Lung (tissue), 12 donors: Measurements from ENCODE around the gene ALK. TPM values are rescaled to one million over a fixed set of nuclear protein-coding genes. Genes with fewer than 3 reads are reported as not detected.

Source experiments
- ATAC-seq: fragments of 200-7000 bp; cut with Tn5 transposase; one replicate; pipeline ENCODE4 v1.9.1; 2020; ENCODE audit warnings: moderate number of reproducible peaks; ENCODE audit not compliant: insufficient read depth, low FRiP score
- DNase-seq, 3 donors: peaks; one replicate each; pipeline ENCODE4 v3.0.0-alpha.2; 2013 to 2017
- H3K27ac ChIP-seq, 2 donors: one replicate each; pipeline ENCODE4 v1.5.1; 2013; ENCODE audit warnings: mild to moderate bottlenecking in 2 of 2, moderate library complexity in 2 of 2, control low read depth in 1 of 2, inconsistent platforms in 1 of 2, low read depth in 1 of 2, low read length in 1 of 2
- H3K27me3 ChIP-seq, 3 donors: one replicate each; pipeline ENCODE4 v1.5.1; 2013; ENCODE audit warnings: low read length in 2 of 3; ENCODE audit not compliant: control insufficient read depth in 3 of 3, insufficient read depth in 3 of 3
- H3K36me3 ChIP-seq, 4 donors: one replicate each; pipeline ENCODE4 v1.5.1; 2013; ENCODE audit warnings: low read length in 4 of 4, mild to moderate bottlenecking in 1 of 4, moderate library complexity in 1 of 4; ENCODE audit not compliant: control insufficient read depth in 4 of 4, insufficient read depth in 4 of 4
- H3K4me1 ChIP-seq, 5 donors: one replicate each; pipeline ENCODE4 v1.5.1; 2013; ENCODE audit warnings: low read length in 5 of 5, mild to moderate bottlenecking in 2 of 5, moderate library complexity in 1 of 5; ENCODE audit not compliant: control insufficient read depth in 5 of 5, insufficient read depth in 5 of 5
- H3K4me3 ChIP-seq: one replicate; pipeline ENCODE4 v1.5.1; 2013; ENCODE audit warnings: mild to moderate bottlenecking, control low read depth, moderate library complexity
- H3K9ac ChIP-seq, 2 donors: one replicate each; pipeline ENCODE4 v1.5.1; 2013; ENCODE audit warnings: low read length in 2 of 2, control low read depth in 1 of 2; ENCODE audit not compliant: insufficient read depth in 1 of 2
- H3K9me3 ChIP-seq, 4 donors: one replicate each; pipeline ENCODE4 v1.5.1; 2013; ENCODE audit warnings: low read length in 3 of 4, mild to moderate bottlenecking in 1 of 4, moderate library complexity in 1 of 4; ENCODE audit not compliant: control insufficient read depth in 4 of 4, insufficient read depth in 3 of 4
- WGBS, 2 donors: extraction: QIAGEN DNeasy Blood & Tissue Kit; methylation state at CpG; one replicate each; pipeline ENCODE4 v1.1.7; 2013; 5-methylcytosine and 5-hydroxymethylcytosine counted together
- polyA plus RNA-seq, 2 donors: library from polyadenylated mRNA; stranded (reverse); fragments of 200-250 nt; gene quantifications; one replicate each; pipeline ENCODE4 v1.2.1, GENCODE V29; 2013
- total RNA-seq, 2 donors: library from RNA; depleted of rRNA in 1 of 2; stranded (reverse); fragments of >200 nt in 1 of 2; gene quantifications; one replicate each; pipeline ENCODE4 v1.2.1, GENCODE V29; 2014 to 2021
- TF ChIP-seq, protein P1 (sequence below): IDR thresholded peaks from 2 replicates; pipeline ENCODE4 v1.5.1; 2012; ENCODE audit warnings: mild to moderate bottlenecking; ENCODE audit errors: control extremely low read depth, extremely low read depth
- donor health status: control.
- donor health status: control.
- donor health status: Bipolar disorder and iron deficiency.
- donor health status: healthy.
- donor health status: DM: yes; HTN: yes; CAD: no.

Gene ALK
- total and polyA plus RNA-seq, 4 donors, result 0.09 to 0.25 (median 0.10) TPM; not detected in 1

DNA sequence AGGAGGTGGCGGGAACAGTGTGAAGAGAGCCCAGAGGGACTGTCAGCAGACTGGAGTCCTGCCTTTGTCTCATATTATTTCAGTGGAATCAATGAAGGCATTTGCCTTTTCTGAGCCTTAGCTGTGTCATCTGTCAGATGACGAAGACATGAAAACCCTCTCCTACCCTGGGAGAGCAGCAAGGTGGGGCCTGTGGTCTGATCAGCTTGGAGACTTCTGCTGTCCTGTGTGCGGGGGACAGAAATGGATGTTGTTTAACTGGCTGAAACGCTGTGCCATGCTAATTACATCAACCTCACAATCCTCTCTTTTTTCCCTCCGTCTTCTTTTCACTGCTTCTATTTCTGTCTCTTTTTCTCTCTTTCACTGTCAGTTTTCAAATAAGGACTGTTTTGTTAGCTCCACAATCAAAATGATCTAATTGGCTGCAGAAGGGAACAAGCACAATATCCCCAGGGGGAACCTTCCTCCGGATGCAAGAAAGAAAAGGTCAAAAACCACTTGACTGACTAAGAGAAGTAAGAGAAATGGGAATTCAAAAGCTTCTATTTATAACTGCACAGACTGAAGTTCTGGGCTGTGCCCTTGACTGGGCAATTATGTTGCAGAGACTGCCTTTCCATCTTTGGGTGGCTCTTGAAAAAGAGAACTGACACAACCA lies 466.1 kb downstream of the ALK start:
- 62 to 69% methylated on average over 6 of the region's 6 CpGs for WGBS, 2 donors
- DNase-seq (no peak), ATAC-seq (no peak)
- no peaks in the 10 kb centered on the region for H3K36me3 ChIP-seq
- TF ChIP-seq, protein P1, sequence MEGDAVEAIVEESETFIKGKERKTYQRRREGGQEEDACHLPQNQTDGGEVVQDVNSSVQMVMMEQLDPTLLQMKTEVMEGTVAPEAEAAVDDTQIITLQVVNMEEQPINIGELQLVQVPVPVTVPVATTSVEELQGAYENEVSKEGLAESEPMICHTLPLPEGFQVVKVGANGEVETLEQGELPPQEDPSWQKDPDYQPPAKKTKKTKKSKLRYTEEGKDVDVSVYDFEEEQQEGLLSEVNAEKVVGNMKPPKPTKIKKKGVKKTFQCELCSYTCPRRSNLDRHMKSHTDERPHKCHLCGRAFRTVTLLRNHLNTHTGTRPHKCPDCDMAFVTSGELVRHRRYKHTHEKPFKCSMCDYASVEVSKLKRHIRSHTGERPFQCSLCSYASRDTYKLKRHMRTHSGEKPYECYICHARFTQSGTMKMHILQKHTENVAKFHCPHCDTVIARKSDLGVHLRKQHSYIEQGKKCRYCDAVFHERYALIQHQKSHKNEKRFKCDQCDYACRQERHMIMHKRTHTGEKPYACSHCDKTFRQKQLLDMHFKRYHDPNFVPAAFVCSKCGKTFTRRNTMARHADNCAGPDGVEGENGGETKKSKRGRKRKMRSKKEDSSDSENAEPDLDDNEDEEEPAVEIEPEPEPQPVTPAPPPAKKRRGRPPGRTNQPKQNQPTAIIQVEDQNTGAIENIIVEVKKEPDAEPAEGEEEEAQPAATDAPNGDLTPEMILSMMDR, result no peak
- H3K27me3 ChIP-seq, result no peaks in the 10 kb centered on the region
- H3K4me3 ChIP-seq, result no peak overlapping the region
- no peak overlapping the region for H3K27ac ChIP-seq
- H3K9ac ChIP-seq, result no peak overlapping the region
- peaks cover 0 to 5% (median 0%) of the 10 kb centered on the region in 5 donors for H3K4me1 ChIP-seq
- H3K9me3 ChIP-seq, result no peaks in the 10 kb centered on the region

DNA sequence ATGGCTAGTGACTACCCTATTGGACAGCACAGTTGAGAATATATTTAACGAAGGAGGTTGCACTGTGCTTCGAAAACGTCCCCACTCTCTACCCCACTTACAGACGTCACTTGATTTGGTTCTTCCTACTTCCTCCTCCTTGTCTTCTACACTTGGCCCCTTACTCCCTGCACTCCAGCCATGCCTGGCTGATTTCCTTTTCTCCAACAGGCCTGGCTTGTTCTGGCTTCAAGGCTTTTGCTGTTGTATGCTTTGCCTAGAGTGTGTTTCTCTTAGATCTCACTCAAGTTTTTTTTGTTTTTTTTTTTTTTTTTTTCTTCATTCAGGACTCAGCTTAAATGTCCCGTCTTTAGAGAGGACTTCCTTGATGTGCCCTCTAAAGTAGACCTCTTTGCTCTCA lies 469.4 kb downstream of the ALK start:
- no peak overlapping the region for H3K9ac ChIP-seq
- WGBS, 2 donors, result 70 to 76% methylated on average over 5 of the region's 5 CpGs

DNA sequence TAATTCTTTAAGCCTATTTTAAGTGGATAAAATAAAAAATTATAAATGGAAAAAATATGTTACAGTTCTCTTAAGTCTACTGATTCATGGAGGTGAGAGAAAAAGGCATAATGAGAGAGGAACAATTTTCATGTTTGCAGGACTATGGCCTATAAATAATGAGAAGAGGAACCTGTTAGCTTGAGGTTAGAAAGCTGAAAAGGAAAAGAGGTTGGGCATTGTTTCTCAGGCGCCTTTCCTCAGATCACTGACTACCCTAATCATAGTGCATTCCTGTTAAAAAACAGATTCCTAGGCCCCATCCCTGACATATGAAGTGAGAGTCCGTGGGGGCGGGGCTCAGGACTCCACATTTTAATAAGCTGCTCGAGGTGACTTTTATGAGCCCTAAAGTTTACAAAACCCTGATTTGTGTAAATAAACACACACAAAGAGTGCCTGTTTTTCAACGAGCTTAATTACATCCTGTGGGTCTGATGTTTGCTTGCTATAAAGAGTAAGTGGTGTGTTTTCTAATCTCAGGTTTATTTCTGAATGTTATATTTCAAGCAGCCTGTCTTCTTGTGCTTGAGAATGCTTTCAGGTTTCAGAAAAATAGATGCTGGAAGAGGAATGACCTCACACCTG lies 470.7 kb downstream of the ALK start:
- WGBS, 2 donors, result 26 to 34% methylated on average over 5 of the region's 5 CpGs
- Histone ChIP-seq H3K4me3 (no peak overlapping the region), H3K36me3 (no peaks in the 10 kb centered on the region), H3K27me3 (no peaks in the 10 kb centered on the region), H3K4me1 (peaks cover 0 to 5% (median 0%) of the 10 kb centered on the region in 5 donors), H3K9me3 (no peaks in the 10 kb centered on the region), H3K27ac (no peak overlapping the region), H3K9ac (no peak overlapping the region)
- TF ChIP-seq, protein P1, result no peak
- ATAC-seq, result no peak
- no peak for DNase-seq

More for the DNA sequence above, 469.4 kb downstream of the ALK start:
- H3K36me3 ChIP-seq, result no peaks in the 10 kb centered on the region
- TF ChIP-seq, protein P1, result no peak
- no peaks in the 10 kb centered on the region for H3K27me3 ChIP-seq
- H3K4me1 ChIP-seq, result peaks cover 0 to 5% (median 0%) of the 10 kb centered on the region in 5 donors
- no peak for DNase-seq
- no peak overlapping the region for H3K27ac ChIP-seq
- no peak overlapping the region for H3K4me3 ChIP-seq
- no peaks in the 10 kb centered on the region for H3K9me3 ChIP-seq
- no peak for ATAC-seq
